HEK293 (cell line): Measurements from ENCODE around the gene KRT16.
"Not testable (repeated sequence)": the region's sequence is repeated elsewhere in the genome, so short reads cannot be mapped to it uniquely, and the experiment has no call there.

Experiments used
- CTCF ChIP-seq: fragments of 450-650 bp; formaldehyde crosslinking; IDR thresholded peaks from 2 replicates; pipeline ENCODE4 v1.5.1; 2016; ENCODE audit warnings: missing biosample characterization, missing genetic modification characterization
- ZNF394 ChIP-seq: fragments of 450-650 bp; formaldehyde crosslinking; IDR thresholded peaks from 2 replicates; pipeline ENCODE4 v1.5.1; 2016; ENCODE audit warnings: missing biosample characterization, missing genetic modification characterization, mild to moderate bottlenecking, moderate library complexity, borderline replicate concordance

GRCh38 chr17:41610061-41610517 is 2.5 kb downstream of the KRT16 start:
- not testable (repeated sequence) for TF ChIP-seq CTCF (tag by site-specific recombination)
- TF ChIP-seq ZNF394 (tag by site-specific recombination) = peak; percentile 68
